GM12875 (cell line): ENCODE measurements around the gene VAV2.

ENCODE experiments used
- H3K4me3 ChIP-seq: one replicate; pipeline ENCODE4 v1.5.1; 2011; ENCODE audit warnings: low read depth, low read length, control low read depth
- TF ChIP-seq, protein P1 (sequence below): IDR thresholded peaks from 2 replicates; pipeline ENCODE4 v1.5.1; 2011; ENCODE audit warnings: low read depth, mild to moderate bottlenecking, control low read depth, inconsistent platforms, low read length, moderate library complexity, borderline replicate concordance; ENCODE audit not compliant: insufficient read depth

The VAV2 gene

DNA sequence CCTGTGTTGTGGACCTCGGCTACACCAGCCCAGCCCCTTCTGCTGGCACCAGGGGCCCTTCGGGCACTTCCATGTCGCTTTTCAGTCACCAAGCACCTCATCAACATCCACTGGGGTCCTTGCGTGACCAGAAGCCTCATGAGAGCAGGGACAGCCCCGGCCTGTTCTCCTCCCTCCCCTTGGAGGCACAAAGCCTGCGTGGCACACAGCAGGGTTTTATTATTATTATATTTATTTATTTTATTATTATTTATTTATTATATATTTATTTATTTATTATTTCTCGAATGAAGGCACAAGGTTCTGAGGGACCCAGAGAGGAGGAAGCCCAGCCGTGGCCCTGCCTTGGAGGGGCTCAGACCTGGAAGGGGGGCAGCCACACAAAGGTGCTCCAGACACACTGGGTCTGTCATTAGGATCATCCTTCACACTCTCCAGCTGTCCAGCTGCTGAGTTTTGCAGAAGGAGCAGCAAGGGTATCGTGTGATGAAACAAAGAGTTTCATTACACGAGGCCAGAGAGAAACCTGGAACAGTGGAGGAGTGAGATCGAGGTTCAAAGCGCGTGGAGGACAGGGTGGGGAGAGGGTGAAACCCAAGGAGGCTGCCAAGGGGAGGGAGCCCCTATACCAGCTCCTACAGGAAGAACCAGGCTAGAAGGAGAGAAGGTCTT is 5.2 kb downstream of the VAV2 start:
- H3K4me3 ChIP-seq: no peak overlapping the region
- TF ChIP-seq, protein P1, sequence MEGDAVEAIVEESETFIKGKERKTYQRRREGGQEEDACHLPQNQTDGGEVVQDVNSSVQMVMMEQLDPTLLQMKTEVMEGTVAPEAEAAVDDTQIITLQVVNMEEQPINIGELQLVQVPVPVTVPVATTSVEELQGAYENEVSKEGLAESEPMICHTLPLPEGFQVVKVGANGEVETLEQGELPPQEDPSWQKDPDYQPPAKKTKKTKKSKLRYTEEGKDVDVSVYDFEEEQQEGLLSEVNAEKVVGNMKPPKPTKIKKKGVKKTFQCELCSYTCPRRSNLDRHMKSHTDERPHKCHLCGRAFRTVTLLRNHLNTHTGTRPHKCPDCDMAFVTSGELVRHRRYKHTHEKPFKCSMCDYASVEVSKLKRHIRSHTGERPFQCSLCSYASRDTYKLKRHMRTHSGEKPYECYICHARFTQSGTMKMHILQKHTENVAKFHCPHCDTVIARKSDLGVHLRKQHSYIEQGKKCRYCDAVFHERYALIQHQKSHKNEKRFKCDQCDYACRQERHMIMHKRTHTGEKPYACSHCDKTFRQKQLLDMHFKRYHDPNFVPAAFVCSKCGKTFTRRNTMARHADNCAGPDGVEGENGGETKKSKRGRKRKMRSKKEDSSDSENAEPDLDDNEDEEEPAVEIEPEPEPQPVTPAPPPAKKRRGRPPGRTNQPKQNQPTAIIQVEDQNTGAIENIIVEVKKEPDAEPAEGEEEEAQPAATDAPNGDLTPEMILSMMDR: no peak

DNA sequence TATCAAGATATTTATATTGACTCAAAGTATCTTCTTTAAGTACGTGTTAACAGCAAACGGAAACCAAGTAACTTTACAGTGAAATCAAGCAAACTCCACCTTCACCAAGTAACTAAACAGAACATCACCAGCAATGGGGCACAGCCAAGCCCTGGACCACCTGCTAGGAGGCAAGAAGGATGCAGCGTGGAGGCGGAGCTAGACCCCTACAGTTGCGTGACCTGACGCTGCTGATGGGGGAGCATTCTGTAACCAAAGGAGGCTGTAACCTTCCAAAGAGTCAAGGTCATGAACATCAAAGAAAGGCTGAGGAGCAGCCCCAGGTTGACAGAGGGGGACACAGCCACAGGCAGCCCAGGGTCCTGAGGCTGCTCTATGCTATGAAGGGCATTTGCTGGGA is 6.1 kb downstream of the VAV2 start:
- no peak overlapping the region for H3K4me3 ChIP-seq
- TF ChIP-seq, protein P1: no peak

DNA sequence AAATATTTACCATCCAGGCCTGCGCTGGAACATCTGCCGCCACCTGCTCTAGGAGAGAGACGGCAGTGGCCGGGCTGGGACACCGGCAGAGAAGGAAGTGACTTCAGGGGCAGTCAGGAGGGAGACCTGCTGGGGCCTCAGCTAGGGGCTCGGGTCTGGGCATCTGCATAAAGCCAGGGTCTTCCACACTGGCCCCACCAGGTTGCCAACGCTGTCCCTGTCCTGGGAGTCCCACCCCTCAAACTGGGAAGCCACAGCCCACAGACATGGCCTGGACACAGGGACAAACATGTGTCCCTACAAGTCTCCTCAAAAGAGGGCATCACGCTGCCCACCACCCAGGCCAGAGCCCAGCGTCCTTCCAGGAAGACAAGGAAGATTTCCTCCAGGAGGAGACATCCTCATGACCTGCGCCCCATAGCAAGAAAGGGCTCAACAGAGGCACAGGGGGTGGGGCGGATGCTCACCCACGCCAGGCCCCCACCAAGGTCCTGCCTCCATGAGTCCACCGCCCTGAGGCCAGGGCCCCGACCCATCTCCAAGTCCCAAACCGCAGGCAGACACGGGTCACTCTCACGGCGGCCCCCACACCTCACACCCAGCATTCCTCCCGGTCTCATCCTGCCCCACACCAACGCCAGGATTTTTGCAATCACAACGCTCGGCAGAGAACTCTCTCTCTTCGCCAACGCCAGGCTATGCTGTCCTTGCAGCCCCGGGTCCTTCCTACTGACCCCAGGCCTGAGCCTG is 9.0 kb downstream of the VAV2 start:
- TF ChIP-seq, protein P1: no peak

DNA sequence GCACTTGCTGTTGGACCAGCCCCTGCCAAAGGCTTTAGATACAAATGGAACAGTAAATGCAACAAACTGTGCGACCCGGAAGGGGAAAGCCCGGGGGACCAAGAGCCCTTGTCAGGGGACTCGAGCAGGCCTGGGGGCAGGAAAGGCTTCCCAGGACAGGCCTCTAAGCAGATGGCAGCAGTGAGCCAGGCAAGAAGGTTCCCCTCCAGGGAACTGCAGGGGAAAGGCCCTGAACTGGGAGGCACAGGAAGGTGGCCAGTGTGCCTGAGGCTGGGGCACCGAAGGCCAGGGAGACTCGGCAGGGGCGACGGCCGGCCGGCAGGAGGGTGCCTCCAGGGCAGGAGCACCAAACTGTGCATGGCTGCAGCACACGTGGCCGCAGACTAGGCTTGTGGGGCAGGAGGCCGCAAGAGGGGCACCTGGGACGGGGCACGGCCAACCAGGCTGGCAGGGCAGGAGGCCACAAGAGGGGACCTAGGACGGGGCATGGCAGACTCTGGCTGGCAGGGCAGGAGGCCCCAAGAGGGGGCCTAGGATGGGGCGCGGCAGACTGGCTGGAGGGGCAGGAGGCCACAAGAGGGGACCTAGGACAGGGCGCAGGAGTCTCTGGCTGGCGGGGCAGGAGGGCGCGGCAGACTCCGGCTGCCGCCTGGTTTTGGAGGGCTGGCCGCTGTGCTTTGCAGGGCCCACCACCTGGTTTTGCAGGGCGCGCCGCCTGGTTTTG is 10.0 kb downstream of the VAV2 start:
- TF ChIP-seq, protein P1: no peak
- H3K4me3 ChIP-seq: no peak overlapping the region

More for the DNA sequence above, 9.0 kb downstream of the VAV2 start:
- no peak overlapping the region for H3K4me3 ChIP-seq

DNA sequence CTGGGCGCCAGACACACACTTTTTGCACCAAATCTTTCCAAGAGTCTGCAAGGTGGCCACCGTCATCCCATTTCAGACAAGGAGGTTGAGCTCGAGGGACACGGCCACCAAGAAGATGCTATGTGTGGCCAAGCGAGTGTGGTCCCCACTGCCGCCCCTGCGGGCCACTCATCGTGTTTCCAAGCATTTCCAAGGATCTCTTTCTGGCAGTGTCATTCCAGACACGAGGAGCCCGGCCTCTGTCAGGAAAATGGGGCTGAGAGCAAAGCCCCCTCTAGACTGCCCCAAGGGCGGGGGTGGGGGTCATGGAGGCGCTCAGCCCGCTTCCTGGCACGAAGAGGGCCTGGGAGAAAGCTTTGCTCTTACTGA is 10.6 kb downstream of the VAV2 start:
- TF ChIP-seq, protein P1: no peak
- H3K4me3 ChIP-seq: no peak overlapping the region

DNA sequence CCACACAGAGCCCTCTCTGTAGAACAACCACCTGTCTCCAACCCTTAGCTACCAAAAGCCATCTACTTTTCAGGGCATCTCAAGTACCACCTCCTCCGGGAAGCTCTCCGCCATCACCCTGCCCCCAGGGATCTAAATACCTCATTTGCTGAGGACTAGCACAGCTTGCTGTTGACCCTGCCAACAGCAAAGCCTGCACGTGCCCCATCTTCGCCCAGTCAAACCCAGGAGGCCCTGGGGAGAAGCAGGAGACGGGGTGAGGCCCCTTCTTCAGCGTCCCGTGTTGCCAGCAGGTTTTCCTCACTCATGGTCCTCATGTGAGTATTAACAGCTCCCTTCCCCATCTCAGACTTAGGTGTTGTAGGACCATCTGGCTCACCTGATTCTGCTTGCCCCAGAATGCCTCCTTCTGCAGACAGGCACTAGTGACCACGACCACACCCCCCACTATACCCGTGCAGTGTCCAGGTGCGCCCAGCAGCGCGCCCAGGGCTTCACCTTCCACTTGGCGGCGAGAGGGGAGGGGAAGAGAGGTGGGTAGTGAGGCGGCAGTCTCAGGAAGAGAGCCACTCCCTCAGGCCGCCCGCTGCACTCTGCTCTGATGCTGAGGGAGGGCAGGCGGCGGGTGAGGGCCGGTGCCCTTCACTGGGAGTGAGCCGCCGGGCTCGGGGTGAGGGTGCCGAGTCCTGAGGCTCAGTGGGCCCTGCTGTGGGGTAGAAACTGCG is 11.1 kb downstream of the VAV2 start:
- no peak overlapping the region for H3K4me3 ChIP-seq
- TF ChIP-seq, protein P1: no peak
